ENCODE results near the gene RMI1. TPM values are rescaled to one million over a fixed set of nuclear protein-coding genes. Genes with fewer than 3 reads are reported as not detected.

The RMI1 gene
- total RNA-seq = 4.9 and 5.7 TPM in 2 replicates

DNA sequence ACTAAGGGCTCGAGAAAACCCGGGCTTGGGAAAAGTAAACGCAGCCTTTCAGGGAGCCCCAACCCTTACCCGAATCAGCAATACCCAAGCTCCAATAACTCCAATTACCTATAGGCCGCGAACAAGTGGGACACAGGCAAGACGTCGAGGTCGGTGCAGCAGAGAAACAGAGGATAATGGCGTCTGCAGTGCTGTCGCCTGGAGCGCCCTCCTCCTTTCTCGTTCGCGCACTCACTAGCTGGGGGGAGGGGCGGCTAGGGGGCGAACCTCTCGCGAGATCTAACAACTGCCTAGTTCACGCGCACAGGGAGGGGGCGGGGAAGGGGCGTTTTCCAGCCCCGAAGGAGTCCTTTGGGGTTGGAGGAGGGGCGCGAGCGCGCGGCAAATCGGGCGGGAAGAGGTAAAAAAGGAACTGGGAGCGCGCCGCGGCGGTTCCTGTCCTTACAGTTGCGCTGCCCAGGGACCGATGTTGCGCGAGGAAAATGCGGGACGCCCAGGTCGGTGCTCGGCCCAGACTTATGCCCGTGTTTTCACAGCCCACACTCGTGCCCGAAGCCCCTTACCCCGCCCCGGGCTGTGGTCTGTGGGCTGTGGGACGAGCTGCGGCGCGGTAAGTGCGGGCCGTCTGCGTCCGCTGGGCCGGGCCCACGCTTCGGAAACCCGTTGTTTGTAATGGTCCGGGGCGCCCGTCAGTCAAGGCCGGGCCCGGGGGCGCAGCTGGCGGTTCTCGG lies at the start of gene RMI1:
TSS of gene RMI1 (plus strand) at position 411 of the 731 bp plus-strand sequence. CDS start 20,182 bp downstream, outside the sequence.

DNA sequence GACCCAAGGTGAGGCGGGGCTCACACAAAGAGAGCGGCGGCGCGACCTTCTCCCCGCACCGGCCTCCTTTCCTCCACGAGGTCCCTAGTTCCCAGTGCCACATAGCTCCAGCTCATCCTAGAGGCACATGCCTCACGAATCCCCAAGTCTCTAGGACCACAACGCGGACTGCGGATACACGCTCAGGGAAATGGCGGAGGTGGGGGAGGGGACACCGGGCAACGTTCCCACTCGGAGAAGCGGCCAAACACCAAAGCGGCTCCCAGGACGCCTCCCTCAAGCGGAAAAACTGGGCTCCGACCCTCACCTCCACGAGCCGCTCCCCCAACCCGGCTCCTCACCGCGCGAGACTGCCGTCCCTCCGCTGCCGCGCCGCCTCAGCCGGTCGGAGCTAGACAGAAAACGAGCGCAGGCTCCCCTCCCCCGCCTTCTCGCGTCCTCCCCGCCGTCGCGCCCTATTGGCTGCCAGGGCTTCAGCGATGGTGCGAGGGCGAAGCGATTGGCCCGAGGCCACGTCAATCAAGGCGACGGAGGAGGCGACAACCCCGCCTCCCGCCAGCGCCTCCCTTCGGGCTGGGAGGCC lies 702 bp upstream of the RMI1 start, which contains the start of gene HNRNPK:
TSS of gene HNRNPK (minus strand) at position 404 of the 583 bp plus-strand sequence. CDS start 1,963 bp downstream, outside the sequence.

Other genes with a start within 250 kb of the RMI1 start
- gene GKAP1, start 163.0 kb upstream of the RMI1 start, total RNA-seq = 1.00 and 1.3 TPM in 2 replicates
- gene KIF27, start 59.4 kb upstream of the RMI1 start, total RNA-seq = 0.73 and 0.79 TPM in 2 replicates
- 638 and 652 TPM in 2 replicates for gene HNRNPK, start 590 bp upstream of the RMI1 start, total RNA-seq